AG04450 (cell line): ENCODE measurements around the gene SH2D3C. TPM values are rescaled to one million over a fixed set of nuclear protein-coding genes. Genes with fewer than 3 reads are reported as not detected.

Experiments used
- CTCF ChIA-PET: fragments of 300-600, 350-600 bp; formaldehyde crosslinking; extraction: SDS; loops from one replicate; lab custom pipeline; 2022; ENCODE audit warnings: antibody characterized with exemption, inconsistent platforms; lab: Charles Lee
- POLR2A ChIA-PET: fragments of 350-600 bp; formaldehyde crosslinking; extraction: SDS; loops from one replicate; lab custom pipeline; 2021; ENCODE audit warnings: antibody characterized with exemption, inconsistent platforms; lab: Yijun Ruan, JAX
- DNase-seq: peaks from one replicate; pipeline ENCODE4 v3.0.0-alpha.2; 2011; ENCODE audit warnings: low read depth, low spot score
- H3K27ac ChIP-seq: one replicate; pipeline ENCODE4 v1.5.1; 2012; ENCODE audit warnings: low read depth, low read length, control low read depth
- H3K27me3 ChIP-seq: one replicate; pipeline ENCODE4 v1.6.0; 2012; ENCODE audit warnings: low read length; ENCODE audit not compliant: control insufficient read depth, insufficient read depth
- H3K4me3 ChIP-seq: 2 replicates; pipeline ENCODE4 v1.5.1; 2011; ENCODE audit warnings: mild to moderate bottlenecking, low read depth, low read length, control low read depth
- H3K9me3 ChIP-seq: 2 replicates; pipeline ENCODE4 v1.5.1; 2012; ENCODE audit warnings: low read length; ENCODE audit not compliant: control insufficient read depth, insufficient read depth
- CTCF ChIP-seq: IDR thresholded peaks from 2 replicates; pipeline ENCODE4 v1.5.1; 2011; ENCODE audit warnings: low read depth, low read length, control low read depth, inconsistent platforms
- polyA plus RNA-seq: library from polyadenylated mRNA; depleted of rRNA; stranded (reverse); fragments of >200 nt; gene quantifications from 2 replicates; pipeline ENCODE4 v1.2.3, GENCODE V29; 2011

Gene SH2D3C
- polyA plus RNA-seq, 1 experiment, result not detected

GRCh38 chr9:127780126-127780885 is 1.8 kb upstream of the SH2D3C start:
- H3K9me3 ChIP-seq, result no peaks in the 10 kb centered on the region
- H3K4me3 ChIP-seq, result no peak overlapping the region
- ChIA-PET CTCF (no interaction called here), POLR2A (no interaction called here)
- DNase-seq, result no peak
- TF ChIP-seq CTCF, result no peak
- peaks cover 4% of the 10 kb centered on the region for H3K27me3 ChIP-seq
- H3K27ac ChIP-seq, result no peak overlapping the region

- peak overlapping the region; percentile 11 for H3K27ac ChIP-seq
- H3K27me3 ChIP-seq, result peaks cover 4% of the 10 kb centered on the region
- TF ChIP-seq CTCF, result no peak
- ChIA-PET POLR2A (interaction anchor here (0.7 kb wide), 1 partner anchor 37 kb away, joined by 3 read pairs; no protein-coding TSS in a partner anchor), CTCF (interaction anchor here (1.7 kb wide), 1 partner anchor 45 kb away, joined by 9 read pairs; the partner anchor contains the start of gene TOR2A)
- H3K4me3 ChIP-seq, result no peak overlapping the region
- DNase-seq, result no peak
- no peaks in the 10 kb centered on the region for H3K9me3 ChIP-seq
Observed at GRCh38 chr9:127779136-127779981, 893 bp upstream of the SH2D3C start.

- Histone ChIP-seq H3K27ac (no peak overlapping the region), H3K4me3 (no peak overlapping the region), H3K9me3 (no peaks in the 10 kb centered on the region), H3K27me3 (peaks cover 4% of the 10 kb centered on the region)
- ChIA-PET CTCF (interaction anchor here (1.7 kb wide), 1 partner anchor 43 kb away, joined by 9 read pairs; the partner anchor contains the start of gene TOR2A), POLR2A (no interaction called here)
- no peak for TF ChIP-seq CTCF
- no peak for DNase-seq
Observed at GRCh38 chr9:127777368-127777980, 992 bp downstream of the SH2D3C start.

GRCh38 chr9:127776924-127777289 is 1.6 kb downstream of the SH2D3C start:
- no peak for TF ChIP-seq CTCF
- Histone ChIP-seq H3K27me3 (peaks cover 4% of the 10 kb centered on the region), H3K27ac (no peak overlapping the region), H3K9me3 (no peaks in the 10 kb centered on the region), H3K4me3 (no peak overlapping the region)
- POLR2A ChIA-PET, result no interaction called here
- CTCF ChIA-PET, result no interaction called here
- no peak for DNase-seq
